ENCODE results near the gene XPNPEP1. TPM values are rescaled to one million over a fixed set of nuclear protein-coding genes. Genes with fewer than 3 reads are reported as not detected.

Gene XPNPEP1
- total RNA-seq, 2 experiments from 2014 or later: 52.2 to 52.6 TPM

GRCh38 chr10:109866168-109866994 is 56.9 kb downstream of the XPNPEP1 start:
- H3K4me1 Mint-ChIP-seq (ENCODE audit: low read depth): no peaks in the 10 kb centered on the region
- CTCF ChIA-PET: interaction anchor here (1.3 kb wide), 1 partner anchor 10 kb away, joined by 3 read pairs; no protein-coding TSS in a partner anchor
- no peak overlapping the region for H3K4me3 Mint-ChIP-seq
- peaks cover 22% of the 10 kb centered on the region for H3K9me3 Mint-ChIP-seq
- H3K36me3 Mint-ChIP-seq (ENCODE audit: low read depth): peaks cover 79% of the 10 kb centered on the region
- no peaks in the 10 kb centered on the region for H3K27me3 Mint-ChIP-seq (ENCODE audit: low read depth)
- H3K27ac Mint-ChIP-seq: no peak overlapping the region
- DNase-seq: no peak
- intact Hi-C loops (cut with micrococcal nuclease): no loop called here

GRCh38 chr10:109863775-109864174 is 59.5 kb downstream of the XPNPEP1 start:
- no peaks in the 10 kb centered on the region for H3K4me1 Mint-ChIP-seq (ENCODE audit: low read depth)
- peaks cover 63% of the 10 kb centered on the region for H3K36me3 Mint-ChIP-seq (ENCODE audit: low read depth)
- H3K27me3 Mint-ChIP-seq (ENCODE audit: low read depth): no peaks in the 10 kb centered on the region
- intact Hi-C loops (cut with micrococcal nuclease): no loop called here
- DNase-seq: no peak
- peaks cover 22% of the 10 kb centered on the region for H3K9me3 Mint-ChIP-seq
- CTCF ChIA-PET: interaction anchor here (1.0 to 1.4 kb wide), 2 partner anchors 14 to 20 kb away, joined by 5 read pairs; no protein-coding TSS in a partner anchor
- H3K4me3 Mint-ChIP-seq: no peak overlapping the region
- H3K27ac Mint-ChIP-seq: no peak overlapping the region

- H3K27me3 Mint-ChIP-seq (ENCODE audit: low read depth): no peaks in the 10 kb centered on the region
- no peaks in the 10 kb centered on the region for H3K4me1 Mint-ChIP-seq (ENCODE audit: low read depth)
- CTCF ChIA-PET: interaction anchor here (1.0 to 1.4 kb wide), 2 partner anchors 13 to 21 kb away, joined by 5 read pairs; no protein-coding TSS in a partner anchor
- intact Hi-C loops (cut with micrococcal nuclease): no loop called here
- no peak overlapping the region for H3K4me3 Mint-ChIP-seq
- H3K36me3 Mint-ChIP-seq (ENCODE audit: low read depth): peaks cover 53% of the 10 kb centered on the region
- DNase-seq: no peak
- no peak overlapping the region for H3K27ac Mint-ChIP-seq
- H3K9me3 Mint-ChIP-seq: peaks cover 22% of the 10 kb centered on the region
Measured at GRCh38 chr10:109862738-109863137, 60.6 kb downstream of the XPNPEP1 start.

- Mint-ChIP-seq H3K4me1 (ENCODE audit: low read depth) (no peaks in the 10 kb centered on the region), H3K4me3 (no peak overlapping the region), H3K9me3 (peaks cover 22% of the 10 kb centered on the region), H3K36me3 (ENCODE audit: low read depth) (peaks cover 46% of the 10 kb centered on the region), H3K27ac (no peak overlapping the region), H3K27me3 (ENCODE audit: low read depth) (no peaks in the 10 kb centered on the region)
- intact Hi-C loops (cut with micrococcal nuclease): no loop called here
- DNase-seq: no peak
- CTCF ChIA-PET: no interaction called here
Measured at GRCh38 chr10:109862041-109862440, 61.3 kb downstream of the XPNPEP1 start.

GRCh38 chr10:109861081-109861480 is 62.2 kb downstream of the XPNPEP1 start:
- Mint-ChIP-seq H3K27ac (no peak overlapping the region), H3K36me3 (ENCODE audit: low read depth) (peaks cover 38% of the 10 kb centered on the region), H3K9me3 (peaks cover 22% of the 10 kb centered on the region), H3K27me3 (ENCODE audit: low read depth) (no peaks in the 10 kb centered on the region), H3K4me1 (ENCODE audit: low read depth) (no peaks in the 10 kb centered on the region), H3K4me3 (no peak overlapping the region)
- DNase-seq: no peak
- intact Hi-C loops (cut with micrococcal nuclease): no loop called here
- CTCF ChIA-PET: no interaction called here

- Mint-ChIP-seq H3K36me3 (ENCODE audit: low read depth) (peaks cover 19% of the 10 kb centered on the region), H3K9me3 (peaks cover 13% of the 10 kb centered on the region), H3K4me3 (no peak overlapping the region), H3K27me3 (ENCODE audit: low read depth) (no peaks in the 10 kb centered on the region), H3K4me1 (ENCODE audit: low read depth) (no peaks in the 10 kb centered on the region), H3K27ac (no peak overlapping the region)
- intact Hi-C loops (cut with micrococcal nuclease): no loop called here
- CTCF ChIA-PET: no interaction called here
- no peak for DNase-seq
Measured at GRCh38 chr10:109859221-109859620, 64.1 kb downstream of the XPNPEP1 start.

GRCh38 chr10:109855746-109856145 is 67.6 kb downstream of the XPNPEP1 start:
- Mint-ChIP-seq H3K9me3 (no peaks in the 10 kb centered on the region), H3K27me3 (ENCODE audit: low read depth) (no peaks in the 10 kb centered on the region), H3K27ac (no peak overlapping the region), H3K4me3 (no peak overlapping the region), H3K4me1 (ENCODE audit: low read depth) (peaks cover 14% of the 10 kb centered on the region), H3K36me3 (ENCODE audit: low read depth) (peaks cover 2% of the 10 kb centered on the region)
- intact Hi-C loops (cut with micrococcal nuclease): no loop called here
- DNase-seq: no peak
- CTCF ChIA-PET: interaction anchor here (0.6 kb wide), 1 partner anchor 494 kb away, joined by 3 read pairs; no protein-coding TSS in a partner anchor

GRCh38 chr10:109853921-109854320 is 69.4 kb downstream of the XPNPEP1 start:
- H3K27me3 Mint-ChIP-seq (ENCODE audit: low read depth): no peaks in the 10 kb centered on the region
- intact Hi-C loops (cut with micrococcal nuclease): loop anchor here (5.0 kb wide), 2 partner anchors 82 to 1307 kb away; no protein-coding TSS in a partner anchor
- CTCF ChIA-PET: interaction anchor here (0.6 to 2.1 kb wide), 4 partner anchors 11 to 1310 kb away, joined by 4 to 7 read pairs (median 6); no protein-coding TSS in a partner anchor
- H3K9me3 Mint-ChIP-seq: no peaks in the 10 kb centered on the region
- H3K4me3 Mint-ChIP-seq: no peak overlapping the region
- H3K4me1 Mint-ChIP-seq (ENCODE audit: low read depth): peaks cover 14% of the 10 kb centered on the region
- H3K36me3 Mint-ChIP-seq (ENCODE audit: low read depth): no peaks in the 10 kb centered on the region
- DNase-seq: no peak
- H3K27ac Mint-ChIP-seq: no peak overlapping the region

- Mint-ChIP-seq H3K9me3 (no peaks in the 10 kb centered on the region), H3K36me3 (ENCODE audit: low read depth) (no peaks in the 10 kb centered on the region), H3K4me1 (ENCODE audit: low read depth) (peaks cover 14% of the 10 kb centered on the region), H3K27me3 (ENCODE audit: low read depth) (no peaks in the 10 kb centered on the region), H3K27ac (no peak overlapping the region), H3K4me3 (no peak overlapping the region)
- DNase-seq: peak; percentile 87
- CTCF ChIA-PET: interaction anchor here (0.6 to 2.1 kb wide), 8 partner anchors 8 to 456 kb away, joined by 3 to 11 read pairs (median 4); no protein-coding TSS in a partner anchor
- intact Hi-C loops (cut with micrococcal nuclease): loop anchor here (5.0 kb wide), 2 partner anchors 80 to 1305 kb away; no protein-coding TSS in a partner anchor
Measured at GRCh38 chr10:109852475-109853037, 70.8 kb downstream of the XPNPEP1 start.

- intact Hi-C loops (cut with micrococcal nuclease): loop anchor here (5.0 kb wide), 2 partner anchors 80 to 1305 kb away; no protein-coding TSS in a partner anchor
- Mint-ChIP-seq H3K36me3 (ENCODE audit: low read depth) (no peaks in the 10 kb centered on the region), H3K9me3 (no peaks in the 10 kb centered on the region), H3K4me1 (ENCODE audit: low read depth) (peaks cover 14% of the 10 kb centered on the region), H3K4me3 (no peak overlapping the region), H3K27me3 (ENCODE audit: low read depth) (no peaks in the 10 kb centered on the region), H3K27ac (no peak overlapping the region)
- CTCF ChIA-PET: interaction anchor here (0.6 to 2.1 kb wide), 8 partner anchors 7 to 456 kb away, joined by 3 to 11 read pairs (median 4); no protein-coding TSS in a partner anchor
- DNase-seq: no peak
Measured at GRCh38 chr10:109851616-109852474, 71.5 kb downstream of the XPNPEP1 start.

- no peak overlapping the region for H3K4me3 Mint-ChIP-seq
- no peaks in the 10 kb centered on the region for H3K9me3 Mint-ChIP-seq
- no peaks in the 10 kb centered on the region for H3K36me3 Mint-ChIP-seq (ENCODE audit: low read depth)
- intact Hi-C loops (cut with micrococcal nuclease): no loop called here
- peaks cover 4% of the 10 kb centered on the region for H3K4me1 Mint-ChIP-seq (ENCODE audit: low read depth)
- DNase-seq: no peak
- CTCF ChIA-PET: no interaction called here
- H3K27ac Mint-ChIP-seq: no peak overlapping the region
- H3K27me3 Mint-ChIP-seq (ENCODE audit: low read depth): peaks cover 2% of the 10 kb centered on the region
Measured at GRCh38 chr10:109846832-109847231, 76.5 kb downstream of the XPNPEP1 start.

- no peak overlapping the region for H3K27ac Mint-ChIP-seq
- no peak overlapping the region for H3K4me3 Mint-ChIP-seq
- CTCF ChIA-PET: interaction anchor here (0.6 kb wide), 1 partner anchor 1641 kb away, joined by 4 read pairs; no protein-coding TSS in a partner anchor
- DNase-seq: no peak
- no peaks in the 10 kb centered on the region for H3K9me3 Mint-ChIP-seq
- H3K36me3 Mint-ChIP-seq (ENCODE audit: low read depth): no peaks in the 10 kb centered on the region
- H3K27me3 Mint-ChIP-seq (ENCODE audit: low read depth): peaks cover 2% of the 10 kb centered on the region
- intact Hi-C loops (cut with micrococcal nuclease): no loop called here
- H3K4me1 Mint-ChIP-seq (ENCODE audit: low read depth): no peaks in the 10 kb centered on the region
Measured at GRCh38 chr10:109845308-109845707, 78.0 kb downstream of the XPNPEP1 start.
